Endothelial cell (in vitro differentiated cells): Measurements from ENCODE around the gene CAMTA1. TPM values are rescaled to one million over a fixed set of nuclear protein-coding genes. Genes with fewer than 3 reads are reported as not detected.

ENCODE experiments used
- DNase-seq: peaks from one replicate; pipeline ENCODE4 v3.0.0; 2021; ENCODE audit warnings: low spot score
- H3K27ac Mint-ChIP-seq: one replicate; pipeline ENCODE4 v1.8.0; 2021; ENCODE audit warnings: mixed read lengths, inconsistent platforms; ENCODE audit not compliant: unreplicated experiment
- H3K27me3 Mint-ChIP-seq: one replicate; pipeline ENCODE4 v1.8.0; 2021; ENCODE audit warnings: mild to moderate bottlenecking, moderate library complexity, mixed read lengths, inconsistent platforms; ENCODE audit not compliant: unreplicated experiment
- H3K36me3 Mint-ChIP-seq: one replicate; pipeline ENCODE4 v1.8.0; 2021; ENCODE audit warnings: mild to moderate bottlenecking, low read depth, mixed read lengths, inconsistent platforms; ENCODE audit not compliant: unreplicated experiment
- H3K4me1 Mint-ChIP-seq: one replicate; pipeline ENCODE4 v1.8.0; 2021; ENCODE audit warnings: mild to moderate bottlenecking, mixed read lengths, inconsistent platforms; ENCODE audit not compliant: unreplicated experiment
- H3K4me3 Mint-ChIP-seq: one replicate; pipeline ENCODE4 v1.8.0; 2021; ENCODE audit warnings: mild to moderate bottlenecking, mixed read lengths, inconsistent platforms; ENCODE audit not compliant: unreplicated experiment
- H3K9me3 Mint-ChIP-seq: one replicate; pipeline ENCODE4 v1.8.0; 2021; ENCODE audit warnings: mixed read lengths, inconsistent platforms; ENCODE audit not compliant: unreplicated experiment
- total RNA-seq: library from RNA; stranded (reverse); fragmentation: NEBNext Ultra II Directional; extraction: Animal tissue kit (Norgen Biotek cat#: 25700); gene quantifications from one replicate; pipeline ENCODE4 v1.2.1, GENCODE V29; 2021; ENCODE audit not compliant: unreplicated experiment
- TF ChIP-seq, protein P1 (sequence below): fragments of 200-600 bp; sonication (generic); IDR thresholded peaks from one replicate; pipeline ENCODE4 v1.5.0; 2021; ENCODE audit warnings: antibody characterized with exemption; ENCODE audit not compliant: unreplicated experiment

The CAMTA1 gene
- total RNA-seq, 1 donor from 2014 or later: 87.3 TPM

DNA sequence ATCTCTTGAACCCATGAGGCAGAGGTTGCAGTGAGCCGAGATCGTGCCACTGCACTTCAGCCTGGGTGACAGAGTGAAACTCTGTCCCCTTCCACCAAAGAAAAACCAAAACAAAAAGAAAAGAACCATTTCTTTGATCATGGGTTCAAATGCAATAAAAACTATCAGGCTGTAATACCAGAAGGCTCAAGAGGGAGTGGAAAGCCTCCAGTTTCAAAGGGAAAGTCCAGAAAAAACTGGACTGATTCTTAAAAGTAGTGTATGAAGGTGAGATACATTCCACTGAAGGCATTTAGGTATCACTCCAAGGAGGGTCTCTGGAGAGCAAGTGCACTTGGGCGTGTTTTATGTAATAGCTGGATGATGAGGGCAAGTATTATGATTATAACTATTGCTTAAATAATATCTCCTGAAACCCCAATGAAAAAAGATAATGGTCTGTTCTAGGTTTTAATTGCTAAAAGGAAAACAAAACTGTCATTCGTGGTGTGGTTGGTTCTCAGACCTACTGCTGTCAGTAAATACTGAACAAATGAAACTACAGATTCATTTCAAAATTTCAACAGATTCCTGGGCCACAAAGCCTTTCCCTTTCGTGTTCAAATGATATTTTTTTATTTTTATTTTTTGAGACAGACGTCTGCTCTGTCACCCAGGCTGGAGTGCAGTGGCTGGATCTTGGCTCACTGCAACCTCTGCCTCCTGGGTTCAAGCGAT, 6.0 kb upstream of the CAMTA1 start:
- no peak for DNase-seq
- Mint-ChIP-seq H3K9me3 (no peaks in the 10 kb centered on the region), H3K27me3 (peaks cover 4% of the 10 kb centered on the region), H3K4me1 (no peaks in the 10 kb centered on the region), H3K4me3 (no peak overlapping the region), H3K36me3 (peaks cover 2% of the 10 kb centered on the region), H3K27ac (no peak overlapping the region)
- TF ChIP-seq, protein P1, sequence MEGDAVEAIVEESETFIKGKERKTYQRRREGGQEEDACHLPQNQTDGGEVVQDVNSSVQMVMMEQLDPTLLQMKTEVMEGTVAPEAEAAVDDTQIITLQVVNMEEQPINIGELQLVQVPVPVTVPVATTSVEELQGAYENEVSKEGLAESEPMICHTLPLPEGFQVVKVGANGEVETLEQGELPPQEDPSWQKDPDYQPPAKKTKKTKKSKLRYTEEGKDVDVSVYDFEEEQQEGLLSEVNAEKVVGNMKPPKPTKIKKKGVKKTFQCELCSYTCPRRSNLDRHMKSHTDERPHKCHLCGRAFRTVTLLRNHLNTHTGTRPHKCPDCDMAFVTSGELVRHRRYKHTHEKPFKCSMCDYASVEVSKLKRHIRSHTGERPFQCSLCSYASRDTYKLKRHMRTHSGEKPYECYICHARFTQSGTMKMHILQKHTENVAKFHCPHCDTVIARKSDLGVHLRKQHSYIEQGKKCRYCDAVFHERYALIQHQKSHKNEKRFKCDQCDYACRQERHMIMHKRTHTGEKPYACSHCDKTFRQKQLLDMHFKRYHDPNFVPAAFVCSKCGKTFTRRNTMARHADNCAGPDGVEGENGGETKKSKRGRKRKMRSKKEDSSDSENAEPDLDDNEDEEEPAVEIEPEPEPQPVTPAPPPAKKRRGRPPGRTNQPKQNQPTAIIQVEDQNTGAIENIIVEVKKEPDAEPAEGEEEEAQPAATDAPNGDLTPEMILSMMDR: no peak

DNA sequence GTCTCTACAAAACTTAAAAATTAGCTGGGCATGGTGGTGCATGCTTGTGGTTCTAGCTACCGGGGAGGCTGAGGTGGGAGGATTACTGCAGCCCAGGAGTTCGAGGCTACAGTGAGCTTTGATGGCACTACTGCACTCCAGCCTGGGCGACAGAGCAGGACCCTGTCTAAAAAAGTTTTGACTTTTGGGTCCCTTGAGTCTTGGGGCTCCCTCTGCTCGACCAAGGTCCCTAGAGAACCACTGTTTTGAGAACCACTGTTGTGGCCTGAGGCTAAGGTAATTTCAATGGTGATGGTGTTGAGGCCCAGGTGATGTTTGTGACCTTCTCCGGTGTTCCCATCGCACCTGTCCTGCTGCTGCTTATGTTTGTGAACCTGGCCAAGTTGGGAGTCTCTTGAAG, 3.1 kb upstream of the CAMTA1 start:
- Mint-ChIP-seq H3K4me1 (peaks cover 9% of the 10 kb centered on the region), H3K27me3 (peaks cover 11% of the 10 kb centered on the region), H3K9me3 (no peaks in the 10 kb centered on the region), H3K4me3 (no peak overlapping the region), H3K36me3 (peaks cover 8% of the 10 kb centered on the region), H3K27ac (no peak overlapping the region)
- DNase-seq: no peak
- TF ChIP-seq, protein P1: no peak

DNA sequence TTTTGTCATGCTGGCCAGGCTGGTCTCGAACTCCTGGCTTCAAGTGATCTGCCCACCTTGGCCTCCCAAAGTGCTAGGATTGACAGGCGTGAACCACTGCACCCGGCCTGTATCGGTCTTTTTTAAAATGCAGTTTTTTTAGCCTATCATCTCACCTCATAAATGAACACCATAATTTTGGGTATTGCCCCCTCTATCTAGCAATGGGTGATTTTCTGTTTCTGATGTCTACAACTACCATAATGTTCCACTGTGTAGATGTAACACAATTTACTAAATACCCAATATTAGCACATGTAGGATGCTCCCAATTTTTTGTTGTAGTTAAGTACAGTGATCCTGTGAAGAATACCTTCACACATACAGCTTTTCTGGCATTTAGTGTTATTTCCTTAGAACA, 2.0 kb upstream of the CAMTA1 start:
- Mint-ChIP-seq H3K4me1 (peaks cover 16% of the 10 kb centered on the region), H3K27ac (no peak overlapping the region)
- TF ChIP-seq, protein P1: no peak

DNA sequence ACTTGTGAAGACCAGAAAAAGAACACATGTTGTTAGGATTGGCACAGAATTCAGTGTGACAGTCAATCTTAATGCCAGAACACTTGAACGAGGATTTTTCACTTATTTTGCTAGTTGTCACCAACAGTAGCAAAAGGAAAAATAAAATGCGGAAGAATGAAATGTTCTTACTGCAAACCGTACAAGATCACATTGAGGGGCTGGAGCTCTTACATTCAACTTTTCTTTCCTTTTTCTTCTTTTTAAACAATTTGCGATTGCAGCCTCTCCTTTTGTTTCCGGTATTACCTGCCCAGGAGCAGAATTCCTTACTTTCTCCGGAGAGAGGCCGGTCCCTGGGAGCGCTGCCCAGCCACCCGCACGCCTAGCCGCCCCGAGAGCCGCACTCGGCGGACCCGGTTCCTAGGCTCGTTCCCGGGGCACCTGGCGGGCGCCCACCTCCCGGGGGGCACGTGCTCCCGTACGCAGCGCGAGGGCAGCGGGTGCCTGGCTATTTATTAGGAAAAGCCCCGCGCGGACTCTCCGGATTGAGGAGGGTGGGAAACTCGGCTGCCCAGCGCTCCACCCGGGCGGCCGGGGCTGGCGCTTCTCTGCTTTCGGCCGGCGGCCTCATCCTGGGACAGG, 1.2 kb upstream of the CAMTA1 start:
- Mint-ChIP-seq H3K4me1 (peaks cover 25% of the 10 kb centered on the region), H3K36me3 (peaks cover 11% of the 10 kb centered on the region), H3K27me3 (peaks cover 11% of the 10 kb centered on the region), H3K9me3 (no peaks in the 10 kb centered on the region), H3K4me3 (peak overlapping the region; percentile 92), H3K27ac (peak overlapping the region; percentile 91)
- DNase-seq: no peak
- TF ChIP-seq, protein P1: no peak

More for the DNA sequence above, 2.0 kb upstream of the CAMTA1 start:
- H3K4me3 Mint-ChIP-seq: peak overlapping the region; percentile 92
- DNase-seq: no peak
- H3K27me3 Mint-ChIP-seq: peaks cover 11% of the 10 kb centered on the region
- H3K9me3 Mint-ChIP-seq: no peaks in the 10 kb centered on the region
- H3K36me3 Mint-ChIP-seq: peaks cover 8% of the 10 kb centered on the region
